GM18498 (cell line): ENCODE data around the gene MINDY4.

Experiments used
- ATAC-seq: cut with Tn5 transposase; IDR thresholded peaks from one replicate; pipeline ENCODE4 v1.9.1; 2021; ENCODE audit warnings: mild to moderate bottlenecking, moderate library complexity; ENCODE audit not compliant: unreplicated experiment

Gene MINDY4

GRCh38 chr7:30912986-30913811 lies 142.0 kb downstream of the MINDY4 start:
- ATAC-seq, result no peak

GRCh38 chr7:30913821-30914515 lies 142.8 kb downstream of the MINDY4 start:
- no peak for ATAC-seq

- ATAC-seq, result no peak
Measured at GRCh38 chr7:30914596-30914995, 143.4 kb downstream of the MINDY4 start.

- no peak for ATAC-seq
Measured at GRCh38 chr7:30915005-30915601, 143.9 kb downstream of the MINDY4 start.

GRCh38 chr7:30915751-30916150 lies 144.5 kb downstream of the MINDY4 start:
- no peak for ATAC-seq

- no peak for ATAC-seq
Measured at GRCh38 chr7:30916255-30916654, 145.0 kb downstream of the MINDY4 start.

GRCh38 chr7:30916767-30917166 lies 145.6 kb downstream of the MINDY4 start:
- ATAC-seq, result no peak

GRCh38 chr7:30917216-30917893 lies 146.1 kb downstream of the MINDY4 start:
- no peak for ATAC-seq

GRCh38 chr7:30918676-30919075 lies 147.5 kb downstream of the MINDY4 start:
- ATAC-seq, result no peak

GRCh38 chr7:30920021-30920583 lies 148.9 kb downstream of the MINDY4 start:
- no peak for ATAC-seq

- ATAC-seq, result no peak
Measured at GRCh38 chr7:30920584-30921539, 149.6 kb downstream of the MINDY4 start.

- ATAC-seq, result no peak
Measured at GRCh38 chr7:30921540-30922401, 150.6 kb downstream of the MINDY4 start.

- no peak for ATAC-seq
Measured at GRCh38 chr7:30922596-30922995, 151.4 kb downstream of the MINDY4 start.

GRCh38 chr7:30923009-30923773 lies 152.0 kb downstream of the MINDY4 start:
- no peak for ATAC-seq

- no peak for ATAC-seq
Measured at GRCh38 chr7:30923774-30924413, 152.7 kb downstream of the MINDY4 start.

GRCh38 chr7:30924624-30925023 lies 153.4 kb downstream of the MINDY4 start:
- no peak for ATAC-seq

GRCh38 chr7:30925117-30925516 lies 153.9 kb downstream of the MINDY4 start:
- no peak for ATAC-seq

- ATAC-seq, result no peak
Measured at GRCh38 chr7:30925913-30926312, 154.7 kb downstream of the MINDY4 start.
